ENCODE results near the gene ACTR2. TPM values are rescaled to one million over a fixed set of nuclear protein-coding genes. Genes with fewer than 3 reads are reported as not detected.

Gene ACTR2
- total RNA-seq, result 97.6 and 132 TPM in 2 replicates

GRCh38 chr2:65227456-65228262 lies at the start of gene ACTR2:
ACTR2 (plus strand) TSS chr2:65227831; CDS start chr2:65227910, 79 bp downstream.

Other genes starting within 250 kb of the ACTR2 start
- 2.5 and 21.2 TPM in 2 replicates for gene SLC1A4, start 238.4 kb upstream of the ACTR2 start, total RNA-seq
- 5.2 and 9.1 TPM in 2 replicates for gene CEP68, start 171.4 kb upstream of the ACTR2 start, total RNA-seq
- gene RAB1A, start 97.7 kb upstream of the ACTR2 start, total RNA-seq, result 92.2 and 95.6 TPM in 2 replicates
- gene SPRED2, start 204.8 kb downstream of the ACTR2 start, total RNA-seq, result 18.4 and 24.0 TPM in 2 replicates

Measured in epithelial cell of alveolus of lung (primary cell).